MM.1S (cell line): ENCODE data around the gene PER1.

Source experiments
- DNase-seq: peaks from one replicate; pipeline ENCODE4 v3.0.0-alpha.2; 2015
- H2AFZ ChIP-seq: fragments of 300-600 bp; sonication (generic); 2 replicates; pipeline ENCODE4 v1.6.0; 2016; ENCODE audit warnings: antibody characterized with exemption, low read length
- H3F3A ChIP-seq: fragments of 300-600 bp; sonication (generic); 2 replicates; pipeline ENCODE4 v1.6.1; 2016; ENCODE audit warnings: mild to moderate bottlenecking, antibody characterized with exemption, low read length, moderate library complexity, mixed read lengths; ENCODE audit not compliant: insufficient read depth
- H3K27ac ChIP-seq: fragments of 300-600 bp; sonication (generic); 2 replicates; pipeline ENCODE4 v1.5.1; 2016; ENCODE audit warnings: mild to moderate bottlenecking, low read length
- H3K27me3 ChIP-seq: fragments of 300-600 bp; sonication (generic); replicated peaks from 2 replicates; pipeline ENCODE4 v1.6.0; 2016; ENCODE audit warnings: low read length; ENCODE audit not compliant: insufficient read depth
- H3K36me3 ChIP-seq: fragments of 300-600 bp; sonication (generic); replicated peaks from 2 replicates; pipeline ENCODE4 v1.6.1; 2016; ENCODE audit warnings: mild to moderate bottlenecking, low read length, mixed read lengths; ENCODE audit not compliant: insufficient read depth
- H3K4me1 ChIP-seq: fragments of 300-600 bp; sonication (generic); 2 replicates; pipeline ENCODE4 v1.6.1; 2016; ENCODE audit warnings: low read length, mixed read lengths
- H3K4me2 ChIP-seq: fragments of 300-600 bp; sonication (generic); 2 replicates; pipeline ENCODE4 v1.6.0; 2016; ENCODE audit warnings: low read depth, low read length
- H3K4me3 ChIP-seq: fragments of 300-600 bp; sonication (generic); 2 replicates; pipeline ENCODE4 v1.5.1; 2016; ENCODE audit warnings: low read length, mixed read lengths
- H3K79me2 ChIP-seq: fragments of 300-600 bp; sonication (generic); 2 replicates; pipeline ENCODE4 v1.6.1; 2016; ENCODE audit warnings: mixed run types, low read length, mixed read lengths
- H3K9ac ChIP-seq: fragments of 300-600 bp; sonication (generic); 2 replicates; pipeline ENCODE4 v1.6.1; 2016; ENCODE audit warnings: low read length, mixed read lengths
- H3K9me2 ChIP-seq: fragments of 300-600 bp; sonication (generic); replicated peaks from 2 replicates; pipeline ENCODE4 v1.6.1; 2016; ENCODE audit warnings: mild to moderate bottlenecking, low read length, mixed read lengths; ENCODE audit not compliant: insufficient read depth
- H3K9me3 ChIP-seq: fragments of 300-600 bp; sonication (generic); replicated peaks from 2 replicates; pipeline ENCODE4 v1.6.1; 2016; ENCODE audit warnings: mild to moderate bottlenecking, low read length, mixed read lengths; ENCODE audit not compliant: insufficient read depth
- H4K20me1 ChIP-seq: fragments of 300-600 bp; sonication (generic); 2 replicates; pipeline ENCODE4 v1.6.1; 2016; ENCODE audit warnings: mild to moderate bottlenecking, low read length, moderate library complexity, mixed read lengths; ENCODE audit not compliant: insufficient read depth
- EZH2 ChIP-seq: fragments of 300-600 bp; sonication (generic); optimal IDR thresholded peaks from 2 replicates; pipeline ENCODE3; 2017; ENCODE audit warnings: low read depth, mild to moderate bottlenecking, antibody characterized with exemption, low read length, mixed read lengths
- EZH2phosphoT487 ChIP-seq: fragments of 300-600 bp; sonication (generic); IDR thresholded peaks from 2 replicates; pipeline ENCODE4 v1.6.1; 2018; ENCODE audit warnings: antibody characterized with exemption, low read length
- TF ChIP-seq, protein P1 (sequence below): fragments of 300-600 bp; sonication (generic); IDR thresholded peaks from 2 replicates; pipeline ENCODE4 v1.5.1; 2016; ENCODE audit warnings: antibody characterized with exemption, low read length, mixed read lengths

PER1 gene

DNA sequence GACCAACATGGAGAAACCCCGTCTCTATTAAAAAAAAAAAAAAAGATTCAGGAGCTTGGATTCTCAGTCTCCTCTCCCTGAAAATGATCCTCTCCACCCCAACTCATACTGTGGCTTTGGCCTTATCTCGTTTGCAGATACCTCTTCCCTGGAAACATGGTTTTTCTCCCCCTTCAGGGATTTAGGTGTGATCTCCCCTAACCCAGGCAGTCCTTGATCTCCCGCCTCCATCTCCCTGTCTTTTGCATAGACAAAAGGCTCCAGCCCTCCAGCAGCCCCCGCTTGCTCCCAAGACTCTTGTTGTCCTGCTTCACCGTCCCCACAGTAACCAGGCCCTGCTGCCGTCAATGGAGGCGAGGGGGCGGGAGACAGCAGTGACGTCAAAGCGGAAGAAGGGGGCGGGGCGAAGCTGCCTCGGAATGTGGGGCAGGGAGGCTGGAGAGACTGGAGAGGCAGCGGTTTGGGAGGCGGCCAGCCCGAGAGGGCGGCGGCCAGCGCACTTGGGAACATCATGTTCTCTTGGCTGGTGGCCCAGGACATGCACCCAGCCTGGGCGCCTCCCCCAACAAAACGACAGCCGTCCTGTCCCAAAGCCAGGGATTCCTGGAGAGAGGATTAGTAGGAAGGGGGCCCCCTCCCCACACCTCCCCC lies 1.9 kb upstream of the PER1 start:
- peaks cover 21% of the 10 kb centered on the region for H3K4me1 ChIP-seq
- no peak overlapping the region for H3K4me2 ChIP-seq
- no peak overlapping the region for H3K4me3 ChIP-seq
- no peaks in the 10 kb centered on the region for H3K36me3 ChIP-seq
- H3F3A ChIP-seq, result peaks cover 22% of the 10 kb centered on the region
- H4K20me1 ChIP-seq, result no peaks in the 10 kb centered on the region
- TF ChIP-seq EZH2 (no peak), EZH2phosphoT487 (no peak)
- TF ChIP-seq, protein P1, sequence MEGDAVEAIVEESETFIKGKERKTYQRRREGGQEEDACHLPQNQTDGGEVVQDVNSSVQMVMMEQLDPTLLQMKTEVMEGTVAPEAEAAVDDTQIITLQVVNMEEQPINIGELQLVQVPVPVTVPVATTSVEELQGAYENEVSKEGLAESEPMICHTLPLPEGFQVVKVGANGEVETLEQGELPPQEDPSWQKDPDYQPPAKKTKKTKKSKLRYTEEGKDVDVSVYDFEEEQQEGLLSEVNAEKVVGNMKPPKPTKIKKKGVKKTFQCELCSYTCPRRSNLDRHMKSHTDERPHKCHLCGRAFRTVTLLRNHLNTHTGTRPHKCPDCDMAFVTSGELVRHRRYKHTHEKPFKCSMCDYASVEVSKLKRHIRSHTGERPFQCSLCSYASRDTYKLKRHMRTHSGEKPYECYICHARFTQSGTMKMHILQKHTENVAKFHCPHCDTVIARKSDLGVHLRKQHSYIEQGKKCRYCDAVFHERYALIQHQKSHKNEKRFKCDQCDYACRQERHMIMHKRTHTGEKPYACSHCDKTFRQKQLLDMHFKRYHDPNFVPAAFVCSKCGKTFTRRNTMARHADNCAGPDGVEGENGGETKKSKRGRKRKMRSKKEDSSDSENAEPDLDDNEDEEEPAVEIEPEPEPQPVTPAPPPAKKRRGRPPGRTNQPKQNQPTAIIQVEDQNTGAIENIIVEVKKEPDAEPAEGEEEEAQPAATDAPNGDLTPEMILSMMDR, result no peak
- no peaks in the 10 kb centered on the region for H3K9me2 ChIP-seq
- peaks cover 32% of the 10 kb centered on the region for H3K79me2 ChIP-seq
- H3K9me3 ChIP-seq, result no peaks in the 10 kb centered on the region
- no peak overlapping the region for H3K9ac ChIP-seq
- H3K27ac ChIP-seq, result no peak overlapping the region
- no peaks in the 10 kb centered on the region for H3K27me3 ChIP-seq
- DNase-seq, result no peak
- no peak overlapping the region for H2AFZ ChIP-seq

DNA sequence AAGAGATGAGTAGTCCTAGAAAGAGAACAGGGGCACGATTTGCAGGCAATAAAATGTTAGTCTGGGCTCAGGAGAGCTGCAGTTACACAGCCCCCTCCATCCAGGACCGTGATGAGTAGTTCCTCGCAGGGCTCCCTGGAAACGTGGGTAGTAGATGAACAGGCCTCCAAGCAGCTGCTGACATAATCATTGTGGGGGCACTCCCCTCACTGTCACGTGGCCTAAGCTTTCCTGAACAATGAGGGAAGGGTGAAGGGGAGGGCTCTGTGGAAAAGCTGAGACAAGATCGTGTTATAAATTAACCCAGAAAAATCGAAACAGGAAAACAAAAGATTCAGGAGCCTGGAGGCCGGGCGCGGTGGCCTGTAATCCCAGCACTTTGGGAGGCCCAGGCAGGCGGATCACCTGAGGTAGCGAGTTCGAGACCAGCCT lies 1.3 kb upstream of the PER1 start:
- no peaks in the 10 kb centered on the region; the same call in 1 of the 2 replicates for H3K36me3 ChIP-seq
- H3K79me2 ChIP-seq, result peaks cover 32% of the 10 kb centered on the region
- H2AFZ ChIP-seq, result no peak overlapping the region
- no peaks in the 10 kb centered on the region for H3K9me3 ChIP-seq
- H3K27me3 ChIP-seq, result no peaks in the 10 kb centered on the region
- no peak overlapping the region for H3K9ac ChIP-seq
- no peak overlapping the region for H3K27ac ChIP-seq
- H4K20me1 ChIP-seq, result no peaks in the 10 kb centered on the region
- H3K9me2 ChIP-seq, result no peaks in the 10 kb centered on the region
- H3F3A ChIP-seq, result peaks cover 21% of the 10 kb centered on the region
- H3K4me3 ChIP-seq, result no peak overlapping the region
- TF ChIP-seq, protein P1, result no peak
- TF ChIP-seq EZH2 (no peak), EZH2phosphoT487 (no peak)
- peaks cover 21% of the 10 kb centered on the region for H3K4me1 ChIP-seq
- no peak overlapping the region for H3K4me2 ChIP-seq
- DNase-seq, result no peak

DNA sequence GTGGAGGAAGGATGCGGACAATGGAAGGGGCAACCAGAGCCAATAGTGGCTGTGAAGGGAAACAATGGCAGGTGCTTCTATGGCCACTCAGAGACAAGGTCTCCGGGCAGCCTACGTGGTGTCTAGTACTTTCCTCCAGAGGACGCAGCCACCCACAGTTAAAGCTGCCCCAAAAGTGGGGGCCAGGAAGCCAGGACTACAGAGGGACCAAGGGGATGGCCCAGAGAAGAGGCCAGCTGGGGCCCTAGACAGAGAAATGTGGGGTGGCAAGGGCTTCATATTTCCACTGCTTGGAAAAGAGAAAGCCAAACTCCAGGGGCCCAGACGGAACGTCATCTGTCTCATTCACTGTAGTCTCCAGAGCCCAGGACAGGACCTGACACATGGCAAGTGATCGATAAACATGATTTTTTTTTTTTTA lies 837 bp upstream of the PER1 start:
- Histone ChIP-seq H3K79me2 (peaks cover 32% of the 10 kb centered on the region), H3F3A (peaks cover 16% of the 10 kb centered on the region), H3K4me1 (peaks cover 21% of the 10 kb centered on the region), H2AFZ (no peak overlapping the region), H3K36me3 (no peaks in the 10 kb centered on the region; the same call in 1 of the 2 replicates), H3K27ac (no peak overlapping the region), H3K4me3 (no peak overlapping the region), H3K4me2 (no peak overlapping the region), H3K27me3 (no peaks in the 10 kb centered on the region), H4K20me1 (no peaks in the 10 kb centered on the region), H3K9me2 (no peaks in the 10 kb centered on the region), H3K9me3 (no peaks in the 10 kb centered on the region), H3K9ac (no peak overlapping the region)
- no peak for TF ChIP-seq EZH2phosphoT487
- no peak for TF ChIP-seq EZH2
- TF ChIP-seq, protein P1, result no peak
- no peak for DNase-seq
